ENCODE data around the gene HS2ST1. TPM values are rescaled to one million over a fixed set of nuclear protein-coding genes. Genes with fewer than 3 reads are reported as not detected.

Gene HS2ST1
- total and polyA plus RNA-seq, 2 donors (not counting 3 experiments of a cell fraction or from before 2014, with no cell fraction given), result 5.5 to 31.2 TPM

DNA sequence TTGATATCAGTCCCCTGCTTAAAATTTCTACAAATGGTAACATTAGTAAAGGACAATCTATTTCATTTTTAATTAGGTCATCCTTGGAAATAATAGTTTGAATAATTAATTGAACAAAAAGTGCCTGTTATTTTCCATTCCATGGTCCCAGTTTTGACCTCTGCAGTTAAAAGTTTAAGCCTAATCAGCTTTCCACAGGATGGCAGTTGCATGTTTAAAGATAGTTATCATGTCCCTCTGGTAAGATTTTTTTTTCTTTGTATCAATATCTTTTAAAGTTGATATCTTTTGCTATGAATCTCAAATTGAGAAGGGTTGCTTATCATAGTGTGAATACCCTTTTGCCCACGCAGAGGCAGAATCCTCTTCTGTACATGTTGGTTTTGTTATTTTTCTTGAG, 90.4 kb downstream of the HS2ST1 start:
- Histone ChIP-seq H4K20me1 (replicated peaks; ENCODE audit: control insufficient read depth, extremely low read depth, insufficient read depth, low read length) (no peaks in the 10 kb centered on the region), H3K4me1 (ENCODE audit: control insufficient read depth, extremely low read depth, insufficient read depth, low read length) (no peaks in the 10 kb centered on the region), H3K9me1 (replicated peaks; ENCODE audit: control insufficient read depth, extremely low read depth, insufficient read depth, low read length) (no peaks in the 10 kb centered on the region), H3K27me3 (ENCODE audit: control insufficient read depth in 2 of 2, insufficient read depth in 2 of 2, low read length in 2 of 2) (no peaks in the 10 kb centered on the region), H3K36me3 (ENCODE audit: control insufficient read depth in 2 of 2, extremely low read depth in 1 of 2, insufficient read depth in 2 of 2, low read length in 2 of 2) (no peaks in the 10 kb centered on the region), H3K4me2 (ENCODE audit: insufficient read depth, low read length) (no peak overlapping the region), H3K9ac (replicated peaks; ENCODE audit: extremely low read depth, insufficient read depth, low read length) (no peak overlapping the region), H3K9me3 (replicated peaks; ENCODE audit: control insufficient read depth, insufficient read depth, low read length) (no peaks in the 10 kb centered on the region), H2AFZ (ENCODE audit: low read depth, low read length) (no peak overlapping the region), H3K27ac (ENCODE audit: insufficient read depth, low read depth, low read length) (no peak overlapping the region), H3K4me3 (replicated peaks in 1 of 3; ENCODE audit: insufficient read depth in 1 of 3, low read depth in 1 of 3, low read length in 3 of 3) (no peak overlapping the region), H3K79me2 (ENCODE audit: control insufficient read depth, insufficient read depth, low read length) (no peaks in the 10 kb centered on the region)
- intact Hi-C loops (cut with micrococcal nuclease), result no loop called here
- CTCF ChIA-PET, result no interaction called here
- POLR2A ChIA-PET, result no interaction called here
- FAIRE-seq (no peak), DNase-seq (ENCODE audit: low read depth, low spot score) (no peak)
- no TSS peak for BruUV-seq (replicated peaks)
- dilution Hi-C loops (cut with MboI; ENCODE audit: extremely low pct_ligation_motif_present, low sequenced_read_pairs), result no loop called here
- TF ChIP-seq EZH2 (IDR thresholded peaks at IDR 0.05; ENCODE audit: borderline replicate concordance, low read depth, low read length, severe bottlenecking) (no peak), MYC (IDR thresholded peaks at IDR 0.05; ENCODE audit: low read depth, low read length) (no peak), POLR2A (IDR thresholded peaks at IDR 0.05; ENCODE audit: low read depth, low read length) (no peak), POLR2AphosphoS5 (IDR thresholded peaks at IDR 0.05; ENCODE audit: insufficient read depth, low read depth, low read length) (no peak), GATA2 (IDR thresholded peaks at IDR 0.05; ENCODE audit: insufficient read depth, insufficient read length, low read depth, low read length) (no peak), JUN (IDR thresholded peaks at IDR 0.05; ENCODE audit: borderline replicate concordance, insufficient read depth, insufficient read length, low read depth) (no peak), FOS (IDR thresholded peaks at IDR 0.05; ENCODE audit: borderline replicate concordance, insufficient read depth, low read length) (no peak)
- TF ChIP-seq, protein P1, sequence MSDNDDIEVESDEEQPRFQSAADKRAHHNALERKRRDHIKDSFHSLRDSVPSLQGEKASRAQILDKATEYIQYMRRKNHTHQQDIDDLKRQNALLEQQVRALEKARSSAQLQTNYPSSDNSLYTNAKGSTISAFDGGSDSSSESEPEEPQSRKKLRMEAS (IDR thresholded peaks at IDR 0.05; ENCODE audit: insufficient read depth, insufficient read length), result no peak
- TF ChIP-seq, protein P2, sequence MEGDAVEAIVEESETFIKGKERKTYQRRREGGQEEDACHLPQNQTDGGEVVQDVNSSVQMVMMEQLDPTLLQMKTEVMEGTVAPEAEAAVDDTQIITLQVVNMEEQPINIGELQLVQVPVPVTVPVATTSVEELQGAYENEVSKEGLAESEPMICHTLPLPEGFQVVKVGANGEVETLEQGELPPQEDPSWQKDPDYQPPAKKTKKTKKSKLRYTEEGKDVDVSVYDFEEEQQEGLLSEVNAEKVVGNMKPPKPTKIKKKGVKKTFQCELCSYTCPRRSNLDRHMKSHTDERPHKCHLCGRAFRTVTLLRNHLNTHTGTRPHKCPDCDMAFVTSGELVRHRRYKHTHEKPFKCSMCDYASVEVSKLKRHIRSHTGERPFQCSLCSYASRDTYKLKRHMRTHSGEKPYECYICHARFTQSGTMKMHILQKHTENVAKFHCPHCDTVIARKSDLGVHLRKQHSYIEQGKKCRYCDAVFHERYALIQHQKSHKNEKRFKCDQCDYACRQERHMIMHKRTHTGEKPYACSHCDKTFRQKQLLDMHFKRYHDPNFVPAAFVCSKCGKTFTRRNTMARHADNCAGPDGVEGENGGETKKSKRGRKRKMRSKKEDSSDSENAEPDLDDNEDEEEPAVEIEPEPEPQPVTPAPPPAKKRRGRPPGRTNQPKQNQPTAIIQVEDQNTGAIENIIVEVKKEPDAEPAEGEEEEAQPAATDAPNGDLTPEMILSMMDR (IDR thresholded peaks at IDR 0.05; ENCODE audit: extremely low read depth in 1 of 2, insufficient read depth in 1 of 2, low read depth in 1 of 2, low read length in 2 of 2), result no peak
